K562 (cell line): ENCODE measurements around the gene SH3TC2. TPM values are rescaled to one million over a fixed set of nuclear protein-coding genes. Genes with fewer than 3 reads are reported as not detected.

Source experiments
- BDP1 ChIP-seq: IDR thresholded peaks from 3 replicates; pipeline ENCODE4 v1.6.1; 2011; ENCODE audit not compliant: insufficient read length, insufficient read depth
- BMI1 ChIP-seq: fragments of 150-350 bp; IDR thresholded peaks from 2 replicates; pipeline ENCODE4 v1.6.1; 2014; ENCODE audit warnings: low read length
- GABPA ChIP-seq: fragments of 200-800 bp; sonication (Bioruptor generic); conservative IDR thresholded peaks from 2 replicates; pipeline ENCODE4 v1.6.1; 2016; ENCODE audit warnings: low read depth, missing genetic modification characterization, missing compliant biosample characterization
- MEF2D ChIP-seq: conservative IDR thresholded peaks from 2 replicates; pipeline ENCODE4 v1.6.1; 2016; ENCODE audit warnings: low read depth, missing genetic modification characterization, missing compliant biosample characterization
- RCOR1 ChIP-seq, 2 experiments: IDR thresholded peaks; 2 replicates each; pipeline ENCODE4 v1.6.1; 2012; ENCODE audit warnings: low read depth in 2 of 2, low read length in 2 of 2, borderline replicate concordance in 1 of 2, improper control_type of control experiment in 1 of 2
- STAG1 ChIP-seq: sonication (generic); formaldehyde crosslinking; IDR thresholded peaks from 2 replicates; pipeline ENCODE4 v1.5.0; 2020; ENCODE audit warnings: missing genetic modification reagents, borderline replicate concordance
- ZNF239 ChIP-seq: fragments of 250-450 bp; sonication (Bioruptor Pico); IDR thresholded peaks from 2 replicates; pipeline ENCODE4 v1.4.0; 2020; ENCODE audit warnings: mild to moderate bottlenecking
- ZNF583 ChIP-seq: fragments of 250-450 bp; sonication (Bioruptor Pico); IDR thresholded peaks from 2 replicates; pipeline ENCODE4 v1.4.0; 2020
- ZNF766 ChIP-seq: fragments of 200-800 bp; sonication (Bioruptor generic); conservative IDR thresholded peaks from 2 replicates; pipeline ENCODE4 v1.6.1; 2016; ENCODE audit warnings: missing genetic modification characterization, missing compliant biosample characterization
- polyA plus RNA-seq, 8 experiments: library from polyadenylated mRNA; depleted of rRNA in 4 of 8; stranded (reverse) in 5 of 8; unstranded in 3 of 8; fragments of >200 nt; fragmentation: Nextera tagmentation in 2 of 8; fragmentation: Illumina TruSeq in 1 of 8; extraction: Ambion mirVana in 2 of 8; extraction: Trizol in 1 of 8; gene quantifications; 2 replicates each; pipeline versions ENCODE4 v1.2.1 to v1.2.3, GENCODE V29; 2011 to 2014; ENCODE audit warnings: inconsistent platforms in 1 of 8, missing spikeins in 1 of 8
- total RNA-seq, 7 experiments: library from RNA; depleted of rRNA in 6 of 7; stranded (reverse); fragments of >200 nt in 6 of 7; fragmentation: Illumina TruSeq in 2 of 7; extraction: Trizol in 2 of 7; gene quantifications; 2 replicates each; pipeline versions ENCODE4 v1.2.1 to v1.2.3, GENCODE V29; 2011 to 2021; ENCODE audit warnings: low replicate concordance in 1 of 7
- TF ChIP-seq, protein P1 (sequence below): fragments of 450-650 bp; IDR thresholded peaks from 2 replicates; pipeline ENCODE4 v1.6.1; 2016; ENCODE audit warnings: low read depth
- TF ChIP-seq, protein P2 (sequence below): sonication (generic); IDR thresholded peaks from 2 replicates; pipeline ENCODE4 v1.6.1; 2016
- TF ChIP-seq, protein P3 (sequence below): fragments of 250-450 bp; sonication (Bioruptor Pico); IDR thresholded peaks from 2 replicates; pipeline ENCODE4 v1.4.0; 2020
- TF ChIP-seq, protein P4 (sequence below): fragments of 450-650 bp; IDR thresholded peaks from 2 replicates; pipeline ENCODE4 v1.6.1; 2016

SH3TC2 gene
- total and polyA plus RNA-seq, 9 of the 15 experiments (the other 6 are each of a cell fraction or from before 2014, with no cell fraction given): 0.03 to 0.80 (median 0.55) TPM; not detected in 1

GRCh38 chr5:149060325-149060724 lies 2.5 kb downstream of the SH3TC2 start (continued):
- TF ChIP-seq, protein P1, sequence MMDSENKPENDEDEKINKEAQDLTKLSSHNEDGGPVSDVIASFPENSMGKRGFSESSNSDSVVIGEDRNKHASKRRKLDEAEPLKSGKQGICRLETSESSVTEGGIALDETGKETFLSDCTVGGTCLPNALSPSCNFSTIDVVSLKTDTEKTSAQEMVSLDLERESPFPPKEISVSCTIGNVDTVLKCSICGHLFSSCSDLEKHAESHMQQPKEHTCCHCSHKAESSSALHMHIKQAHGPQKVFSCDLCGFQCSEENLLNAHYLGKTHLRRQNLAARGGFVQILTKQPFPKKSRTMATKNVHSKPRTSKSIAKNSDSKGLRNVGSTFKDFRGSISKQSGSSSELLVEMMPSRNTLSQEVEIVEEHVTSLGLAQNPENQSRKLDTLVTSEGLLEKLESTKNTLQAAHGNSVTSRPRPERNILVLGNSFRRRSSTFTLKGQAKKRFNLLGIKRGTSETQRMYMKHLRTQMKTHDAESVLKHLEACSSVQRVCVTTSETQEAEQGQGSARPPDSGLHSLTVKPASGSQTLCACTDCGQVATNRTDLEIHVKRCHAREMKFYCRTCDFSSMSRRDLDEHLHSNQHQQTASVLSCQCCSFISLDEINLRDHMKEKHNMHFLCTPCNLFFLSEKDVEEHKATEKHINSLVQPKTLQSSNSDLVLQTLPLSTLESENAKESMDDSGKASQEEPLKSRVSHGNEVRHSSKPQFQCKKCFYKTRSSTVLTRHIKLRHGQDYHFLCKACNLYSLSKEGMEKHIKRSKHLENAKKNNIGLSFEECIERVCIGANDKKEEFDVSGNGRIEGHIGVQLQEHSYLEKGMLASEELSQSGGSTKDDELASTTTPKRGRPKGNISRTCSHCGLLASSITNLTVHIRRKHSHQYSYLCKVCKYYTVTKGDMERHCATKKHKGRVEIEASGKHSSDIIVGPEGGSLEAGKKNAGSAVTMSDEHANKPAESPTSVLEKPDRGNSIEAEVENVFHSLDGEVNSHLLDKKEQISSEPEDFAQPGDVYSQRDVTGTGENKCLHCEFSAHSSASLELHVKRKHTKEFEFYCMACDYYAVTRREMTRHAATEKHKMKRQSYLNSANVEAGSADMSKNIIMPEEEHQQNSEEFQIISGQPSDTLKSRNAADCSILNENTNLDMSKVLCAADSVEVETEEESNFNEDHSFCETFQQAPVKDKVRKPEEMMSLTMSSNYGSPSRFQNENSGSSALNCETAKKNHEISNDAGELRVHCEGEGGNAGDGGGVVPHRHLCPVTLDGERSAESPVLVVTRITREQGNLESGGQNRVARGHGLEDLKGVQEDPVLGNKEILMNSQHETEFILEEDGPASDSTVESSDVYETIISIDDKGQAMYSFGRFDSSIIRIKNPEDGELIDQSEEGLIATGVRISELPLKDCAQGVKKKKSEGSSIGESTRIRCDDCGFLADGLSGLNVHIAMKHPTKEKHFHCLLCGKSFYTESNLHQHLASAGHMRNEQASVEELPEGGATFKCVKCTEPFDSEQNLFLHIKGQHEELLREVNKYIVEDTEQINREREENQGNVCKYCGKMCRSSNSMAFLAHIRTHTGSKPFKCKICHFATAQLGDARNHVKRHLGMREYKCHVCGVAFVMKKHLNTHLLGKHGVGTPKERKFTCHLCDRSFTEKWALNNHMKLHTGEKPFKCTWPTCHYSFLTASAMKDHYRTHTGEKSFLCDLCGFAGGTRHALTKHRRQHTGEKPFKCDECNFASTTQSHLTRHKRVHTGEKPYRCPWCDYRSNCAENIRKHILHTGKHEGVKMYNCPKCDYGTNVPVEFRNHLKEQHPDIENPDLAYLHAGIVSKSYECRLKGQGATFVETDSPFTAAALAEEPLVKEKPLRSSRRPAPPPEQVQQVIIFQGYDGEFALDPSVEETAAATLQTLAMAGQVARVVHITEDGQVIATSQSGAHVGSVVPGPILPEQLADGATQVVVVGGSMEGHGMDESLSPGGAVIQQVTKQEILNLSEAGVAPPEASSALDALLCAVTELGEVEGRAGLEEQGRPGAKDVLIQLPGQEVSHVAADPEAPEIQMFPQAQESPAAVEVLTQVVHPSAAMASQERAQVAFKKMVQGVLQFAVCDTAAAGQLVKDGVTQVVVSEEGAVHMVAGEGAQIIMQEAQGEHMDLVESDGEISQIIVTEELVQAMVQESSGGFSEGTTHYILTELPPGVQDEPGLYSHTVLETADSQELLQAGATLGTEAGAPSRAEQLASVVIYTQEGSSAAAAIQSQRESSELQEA: no peak
- TF ChIP-seq, protein P2, sequence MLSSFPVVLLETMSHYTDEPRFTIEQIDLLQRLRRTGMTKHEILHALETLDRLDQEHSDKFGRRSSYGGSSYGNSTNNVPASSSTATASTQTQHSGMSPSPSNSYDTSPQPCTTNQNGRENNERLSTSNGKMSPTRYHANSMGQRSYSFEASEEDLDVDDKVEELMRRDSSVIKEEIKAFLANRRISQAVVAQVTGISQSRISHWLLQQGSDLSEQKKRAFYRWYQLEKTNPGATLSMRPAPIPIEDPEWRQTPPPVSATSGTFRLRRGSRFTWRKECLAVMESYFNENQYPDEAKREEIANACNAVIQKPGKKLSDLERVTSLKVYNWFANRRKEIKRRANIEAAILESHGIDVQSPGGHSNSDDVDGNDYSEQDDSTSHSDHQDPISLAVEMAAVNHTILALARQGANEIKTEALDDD: peak; percentile 89
- TF ChIP-seq ZNF239 (no peak), BDP1 (no peak), ZNF583 (no peak), RCOR1 (IDR thresholded peaks at IDR 0.05; ENCODE audit: borderline replicate concordance in 1 of 2, low read depth in 2 of 2, low read length in 2 of 2) (peak in 1 of 2 experiments; percentile 35; a peak in 1 of 4 replicates), MEF2D (tag) (no peak), STAG1 (CRISPR knock-in tag) (no peak), BMI1 (no peak), GABPA (tag) (0 out of 2 replicates have a peak, but pooled peaks have one; percentile 21), ZNF766 (no peak)
- TF ChIP-seq, protein P3, sequence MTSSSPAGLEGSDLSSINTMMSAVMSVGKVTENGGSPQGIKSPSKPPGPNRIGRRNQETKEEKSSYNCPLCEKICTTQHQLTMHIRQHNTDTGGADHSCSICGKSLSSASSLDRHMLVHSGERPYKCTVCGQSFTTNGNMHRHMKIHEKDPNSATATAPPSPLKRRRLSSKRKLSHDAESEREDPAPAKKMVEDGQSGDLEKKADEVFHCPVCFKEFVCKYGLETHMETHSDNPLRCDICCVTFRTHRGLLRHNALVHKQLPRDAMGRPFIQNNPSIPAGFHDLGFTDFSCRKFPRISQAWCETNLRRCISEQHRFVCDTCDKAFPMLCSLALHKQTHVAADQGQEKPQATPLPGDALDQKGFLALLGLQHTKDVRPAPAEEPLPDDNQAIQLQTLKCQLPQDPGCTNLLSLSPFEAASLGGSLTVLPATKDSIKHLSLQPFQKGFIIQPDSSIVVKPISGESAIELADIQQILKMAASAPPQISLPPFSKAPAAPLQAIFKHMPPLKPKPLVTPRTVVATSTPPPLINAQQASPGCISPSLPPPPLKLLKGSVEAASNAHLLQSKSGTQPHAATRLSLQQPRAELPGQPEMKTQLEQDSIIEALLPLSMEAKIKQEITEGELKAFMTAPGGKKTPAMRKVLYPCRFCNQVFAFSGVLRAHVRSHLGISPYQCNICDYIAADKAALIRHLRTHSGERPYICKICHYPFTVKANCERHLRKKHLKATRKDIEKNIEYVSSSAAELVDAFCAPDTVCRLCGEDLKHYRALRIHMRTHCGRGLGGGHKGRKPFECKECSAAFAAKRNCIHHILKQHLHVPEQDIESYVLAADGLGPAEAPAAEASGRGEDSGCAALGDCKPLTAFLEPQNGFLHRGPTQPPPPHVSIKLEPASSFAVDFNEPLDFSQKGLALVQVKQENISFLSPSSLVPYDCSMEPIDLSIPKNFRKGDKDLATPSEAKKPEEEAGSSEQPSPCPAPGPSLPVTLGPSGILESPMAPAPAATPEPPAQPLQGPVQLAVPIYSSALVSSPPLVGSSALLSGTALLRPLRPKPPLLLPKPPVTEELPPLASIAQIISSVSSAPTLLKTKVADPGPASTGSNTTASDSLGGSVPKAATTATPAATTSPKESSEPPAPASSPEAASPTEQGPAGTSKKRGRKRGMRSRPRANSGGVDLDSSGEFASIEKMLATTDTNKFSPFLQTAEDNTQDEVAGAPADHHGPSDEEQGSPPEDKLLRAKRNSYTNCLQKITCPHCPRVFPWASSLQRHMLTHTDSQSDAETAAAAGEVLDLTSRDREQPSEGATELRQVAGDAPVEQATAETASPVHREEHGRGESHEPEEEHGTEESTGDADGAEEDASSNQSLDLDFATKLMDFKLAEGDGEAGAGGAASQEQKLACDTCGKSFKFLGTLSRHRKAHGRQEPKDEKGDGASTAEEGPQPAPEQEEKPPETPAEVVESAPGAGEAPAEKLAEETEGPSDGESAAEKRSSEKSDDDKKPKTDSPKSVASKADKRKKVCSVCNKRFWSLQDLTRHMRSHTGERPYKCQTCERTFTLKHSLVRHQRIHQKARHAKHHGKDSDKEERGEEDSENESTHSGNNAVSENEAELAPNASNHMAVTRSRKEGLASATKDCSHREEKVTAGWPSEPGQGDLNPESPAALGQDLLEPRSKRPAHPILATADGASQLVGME (CRISPR knock-in tag): no peak
- TF ChIP-seq, protein P4, sequence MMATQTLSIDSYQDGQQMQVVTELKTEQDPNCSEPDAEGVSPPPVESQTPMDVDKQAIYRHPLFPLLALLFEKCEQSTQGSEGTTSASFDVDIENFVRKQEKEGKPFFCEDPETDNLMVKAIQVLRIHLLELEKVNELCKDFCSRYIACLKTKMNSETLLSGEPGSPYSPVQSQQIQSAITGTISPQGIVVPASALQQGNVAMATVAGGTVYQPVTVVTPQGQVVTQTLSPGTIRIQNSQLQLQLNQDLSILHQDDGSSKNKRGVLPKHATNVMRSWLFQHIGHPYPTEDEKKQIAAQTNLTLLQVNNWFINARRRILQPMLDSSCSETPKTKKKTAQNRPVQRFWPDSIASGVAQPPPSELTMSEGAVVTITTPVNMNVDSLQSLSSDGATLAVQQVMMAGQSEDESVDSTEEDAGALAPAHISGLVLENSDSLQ: peak; percentile 41; the same call in 1 of the 2 replicates
